Measurements from ENCODE around the gene PLOD2.

The PLOD2 gene

DNA sequence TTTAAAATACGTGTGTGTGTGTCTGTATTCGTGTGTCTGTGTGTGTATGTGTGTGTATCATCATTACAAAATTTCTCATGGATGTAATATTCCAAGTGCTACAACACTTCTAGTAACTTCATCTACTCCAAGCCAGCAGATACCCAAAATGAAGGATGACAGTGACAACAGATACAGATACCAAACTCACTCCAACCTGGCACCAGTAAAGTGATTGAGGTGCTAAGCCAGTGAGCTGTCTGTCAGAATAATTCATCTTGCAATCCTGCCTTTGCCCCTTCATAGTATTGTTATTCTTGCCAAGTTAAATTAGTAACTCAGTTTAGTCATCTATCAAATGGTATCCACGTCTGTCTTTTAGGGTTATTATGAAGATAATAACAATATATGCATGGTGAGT lies 58.1 kb downstream of the PLOD2 start:
- no peak for DNase-seq (ENCODE audit: extremely low read depth in 1 of 2, low read depth in 1 of 2)

DNA sequence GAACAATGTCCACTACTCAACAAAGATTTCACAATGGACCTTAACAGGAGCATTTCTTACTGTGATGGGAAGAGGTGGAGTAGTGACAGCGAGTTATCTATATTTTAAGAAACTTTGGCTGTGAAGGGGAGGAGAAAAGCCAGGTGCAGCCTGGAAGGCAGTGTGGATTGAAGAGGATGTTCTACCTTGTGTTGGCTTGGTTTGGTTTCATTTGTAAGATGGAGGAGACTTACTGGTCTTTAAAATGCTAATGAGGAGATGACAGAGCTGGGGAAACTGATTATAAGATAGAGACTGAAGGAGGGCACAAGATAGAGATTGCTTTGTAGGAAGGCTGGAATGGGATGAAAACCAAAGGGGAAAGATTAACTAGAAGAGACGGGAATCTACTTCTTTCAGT lies 59.4 kb downstream of the PLOD2 start:
- no peak for DNase-seq (ENCODE audit: extremely low read depth in 1 of 2, low read depth in 1 of 2)

DNA sequence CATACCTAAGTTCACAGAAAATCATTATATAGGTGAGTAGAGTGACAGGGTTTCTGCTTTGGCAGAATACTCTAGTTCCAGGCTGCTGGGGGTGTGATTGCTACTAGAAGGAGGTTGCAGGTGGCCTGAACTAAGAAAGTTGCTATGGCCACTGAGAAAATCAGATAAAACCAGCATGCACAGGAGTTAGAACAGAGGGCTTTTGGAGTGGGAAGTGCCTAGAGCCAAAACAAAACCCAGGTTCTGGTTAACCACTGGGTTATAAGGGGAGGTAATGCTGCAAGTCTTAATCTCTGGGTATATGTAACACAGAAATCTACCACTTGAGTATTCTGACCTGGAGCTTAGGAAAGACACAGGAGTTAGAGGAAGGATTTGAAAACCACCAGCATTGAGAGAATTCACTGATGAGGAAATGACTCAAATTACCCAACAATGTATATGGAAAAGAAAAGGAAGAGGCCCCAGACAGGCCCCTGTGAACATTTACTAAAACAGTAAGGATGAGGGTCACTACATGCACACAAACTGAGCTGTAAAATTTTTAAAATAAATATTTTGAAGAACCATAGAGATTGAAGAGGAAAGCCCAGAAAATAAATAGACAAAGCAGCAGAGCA lies 60.0 kb downstream of the PLOD2 start:
- DNase-seq (ENCODE audit: extremely low read depth in 1 of 2, low read depth in 1 of 2) = no peak

- no peak for DNase-seq (ENCODE audit: extremely low read depth in 1 of 2, low read depth in 1 of 2)
These were observed 60.8 kb downstream of the PLOD2 start for GRCh38 chr3:146100180-146100579.

GRCh38 chr3:146099316-146099715 lies 61.7 kb downstream of the PLOD2 start:
- no peak for DNase-seq (ENCODE audit: extremely low read depth in 1 of 2, low read depth in 1 of 2)

DNA sequence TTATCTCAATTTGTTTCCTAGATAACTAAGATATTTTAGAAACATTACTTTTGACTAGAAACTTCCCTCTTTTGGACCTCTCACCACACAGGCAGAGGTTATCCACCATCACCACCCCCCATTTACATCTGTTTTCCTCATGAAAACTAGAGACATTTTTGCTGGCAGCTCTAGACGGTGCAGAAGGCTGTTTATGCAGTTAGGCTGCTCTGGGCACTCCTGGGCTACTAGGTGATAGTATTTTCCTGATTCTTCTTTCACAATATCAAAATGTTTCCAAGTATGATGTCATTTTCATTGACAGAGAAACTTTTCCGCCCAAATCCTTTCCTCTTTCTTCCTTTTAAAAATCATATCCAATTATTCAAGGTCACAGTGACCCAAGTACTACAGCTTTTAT lies 67.1 kb downstream of the PLOD2 start:
- no peak for DNase-seq (ENCODE audit: extremely low read depth in 1 of 2, low read depth in 1 of 2)

GRCh38 chr3:146092230-146092629 lies 68.8 kb downstream of the PLOD2 start:
- DNase-seq (ENCODE audit: extremely low read depth in 1 of 2, low read depth in 1 of 2) = no peak

DNA sequence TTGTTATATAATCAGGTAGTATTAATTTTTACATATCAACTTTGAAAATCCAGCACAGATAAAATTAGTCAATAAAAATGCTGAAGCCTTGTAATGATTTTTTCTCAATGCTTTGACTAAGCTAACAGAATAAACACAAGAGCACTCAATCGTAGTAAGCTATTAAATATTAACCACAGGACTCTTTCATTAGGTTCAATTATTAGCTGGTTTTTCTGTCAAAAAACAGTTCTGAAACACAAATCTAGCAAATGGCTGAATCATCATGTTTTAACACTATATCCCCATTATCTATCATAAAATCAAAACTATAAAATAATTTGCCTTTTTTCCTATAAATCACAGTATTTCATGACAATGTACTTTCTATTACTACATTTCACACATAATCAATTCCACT lies 69.6 kb downstream of the PLOD2 start:
- no peak for DNase-seq (ENCODE audit: extremely low read depth in 1 of 2, low read depth in 1 of 2)

- no peak for DNase-seq (ENCODE audit: extremely low read depth in 1 of 2, low read depth in 1 of 2)
These were observed 70.5 kb downstream of the PLOD2 start for GRCh38 chr3:146090521-146090920.

DNA sequence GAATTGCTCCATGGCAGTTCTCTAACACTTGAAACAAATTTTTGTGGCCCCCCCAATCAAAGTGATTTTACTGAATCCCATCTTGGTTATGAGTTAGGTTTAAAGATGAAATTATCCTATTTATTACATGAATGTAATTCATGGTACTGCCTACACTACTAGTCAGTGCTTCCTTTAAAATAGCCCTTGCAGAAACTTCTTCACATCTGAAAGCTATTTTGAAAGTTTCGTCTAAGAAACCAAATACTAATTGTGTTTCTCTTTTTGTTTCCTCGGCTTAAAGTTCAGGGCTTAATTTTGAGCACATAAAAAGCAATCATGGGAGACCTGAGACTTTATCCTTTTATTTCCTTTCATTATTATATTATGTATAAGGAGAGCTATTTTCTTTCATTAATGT lies 72.1 kb downstream of the PLOD2 start:
- DNase-seq (ENCODE audit: extremely low read depth in 1 of 2, low read depth in 1 of 2) = no peak

GRCh38 chr3:146087116-146087515 lies 73.9 kb downstream of the PLOD2 start:
- no peak for DNase-seq (ENCODE audit: extremely low read depth in 1 of 2, low read depth in 1 of 2)

DNA sequence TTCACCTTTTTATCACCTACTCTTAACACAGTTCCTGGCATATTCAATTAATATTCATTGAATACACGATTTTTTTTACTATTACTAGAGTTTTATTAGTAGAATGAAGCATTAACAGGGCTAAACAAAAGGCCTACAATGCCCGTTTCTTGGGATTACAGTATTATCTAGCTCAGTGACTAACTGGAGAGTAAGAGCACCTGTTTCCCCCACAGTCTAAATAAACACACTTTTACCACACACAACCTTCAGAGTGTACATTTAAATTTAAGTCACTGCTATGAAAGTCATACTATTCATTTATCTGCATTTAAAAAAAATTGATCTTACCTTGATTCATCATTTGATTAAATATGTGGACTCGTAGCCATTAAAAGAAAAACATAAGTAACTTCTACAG lies 74.8 kb downstream of the PLOD2 start:
- DNase-seq (ENCODE audit: extremely low read depth in 1 of 2, low read depth in 1 of 2) = no peak

DNA sequence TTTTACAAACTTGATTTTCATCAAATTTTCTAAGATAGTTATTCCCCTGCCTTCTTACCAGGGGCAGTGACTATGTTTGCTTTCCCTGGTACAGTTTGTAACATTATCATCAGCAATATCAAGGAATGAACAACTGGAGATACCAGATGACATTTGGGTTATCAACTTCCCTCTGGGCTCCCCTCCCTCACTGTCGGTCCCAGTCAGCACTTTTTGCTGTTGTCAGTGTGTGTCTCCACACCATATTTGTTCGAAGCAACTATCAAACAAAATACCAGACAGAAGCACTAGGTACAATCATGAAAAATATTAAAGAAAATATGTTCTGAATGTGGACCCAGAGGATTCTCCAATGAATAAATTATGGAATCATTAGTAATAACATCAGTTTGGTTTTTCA lies 75.3 kb downstream of the PLOD2 start:
- DNase-seq (ENCODE audit: extremely low read depth in 1 of 2, low read depth in 1 of 2) = no peak

DNA sequence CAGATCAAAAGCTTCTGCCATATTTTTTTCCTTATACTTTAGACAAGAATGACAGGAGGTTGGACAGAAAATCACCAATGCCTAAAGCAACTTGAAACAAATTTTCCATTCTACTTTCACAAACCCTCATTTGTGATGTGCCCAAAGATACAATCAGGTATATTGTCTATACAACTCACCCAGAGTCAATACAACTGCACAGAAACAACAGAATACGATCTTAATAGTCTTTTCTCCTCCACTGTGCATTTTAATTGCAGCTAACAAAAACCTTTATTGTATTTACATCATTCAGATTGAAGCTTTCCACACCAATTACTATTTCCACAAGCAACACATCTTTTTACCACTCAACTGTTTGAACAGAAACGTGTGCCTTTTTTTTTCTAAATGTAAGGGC lies 80.4 kb downstream of the PLOD2 start:
- DNase-seq (ENCODE audit: extremely low read depth in 1 of 2, low read depth in 1 of 2) = no peak

DNA sequence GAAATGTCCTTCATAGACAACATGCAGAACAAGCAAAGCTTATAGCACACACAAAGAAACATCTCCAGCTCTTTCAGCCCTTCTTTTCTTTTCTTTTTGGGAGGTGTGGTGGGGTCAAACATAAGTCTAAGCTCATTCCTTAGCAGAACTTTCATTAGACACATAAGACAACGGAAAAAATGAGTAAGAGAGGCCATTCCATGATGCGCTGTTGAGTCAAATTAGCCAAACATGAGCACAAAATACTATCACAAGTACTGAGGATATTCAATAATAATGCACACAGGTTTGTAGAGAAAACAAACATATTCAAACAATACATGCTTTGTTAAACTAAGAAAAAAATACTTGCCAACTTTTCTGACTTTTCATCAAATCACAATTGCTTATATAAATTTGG lies 83.0 kb downstream of the PLOD2 start:
- no peak for DNase-seq (ENCODE audit: extremely low read depth in 1 of 2, low read depth in 1 of 2)

DNA sequence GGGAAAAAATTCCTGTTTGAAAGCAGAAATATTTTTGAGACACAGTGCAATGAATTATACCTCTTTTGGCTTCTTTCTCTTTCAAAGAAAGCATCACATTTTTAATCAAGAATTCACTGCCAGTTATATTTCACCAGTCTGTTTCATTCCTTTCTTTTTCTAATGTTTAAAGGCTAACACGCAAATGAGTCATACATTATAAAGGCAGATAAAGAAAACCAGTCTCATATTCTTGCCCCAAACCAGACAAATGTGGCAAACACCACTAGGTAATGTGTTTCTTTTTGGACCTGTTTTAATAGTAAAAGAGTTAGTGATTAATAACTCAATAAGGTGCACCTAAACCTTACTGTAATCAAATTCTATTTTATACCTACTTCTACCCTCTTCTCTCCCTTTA lies 83.8 kb downstream of the PLOD2 start:
- DNase-seq (ENCODE audit: extremely low read depth in 1 of 2, low read depth in 1 of 2) = no peak

GRCh38 chr3:146072824-146073223 lies 88.2 kb downstream of the PLOD2 start:
- DNase-seq (ENCODE audit: extremely low read depth in 1 of 2, low read depth in 1 of 2) = no peak

DNA sequence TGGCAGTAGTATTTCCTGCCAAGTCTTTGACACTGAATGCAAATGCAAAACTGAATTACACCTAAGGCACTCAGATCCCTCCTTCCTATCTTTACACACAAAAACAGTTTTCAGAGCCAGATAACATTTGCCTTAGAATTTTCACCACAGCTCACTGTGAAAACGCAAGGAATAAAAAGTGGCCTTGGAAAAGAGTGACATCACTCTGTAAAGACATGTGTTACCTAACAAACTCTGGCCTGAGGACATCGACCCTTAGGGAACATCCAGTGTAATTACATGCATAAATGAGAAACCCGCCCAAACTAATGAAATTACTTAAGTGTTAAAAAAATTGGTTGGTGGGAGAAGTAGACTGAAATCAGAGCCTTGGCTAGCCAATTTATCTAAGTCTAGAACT lies 88.9 kb downstream of the PLOD2 start:
- DNase-seq (ENCODE audit: extremely low read depth in 1 of 2, low read depth in 1 of 2) = no peak

DNA sequence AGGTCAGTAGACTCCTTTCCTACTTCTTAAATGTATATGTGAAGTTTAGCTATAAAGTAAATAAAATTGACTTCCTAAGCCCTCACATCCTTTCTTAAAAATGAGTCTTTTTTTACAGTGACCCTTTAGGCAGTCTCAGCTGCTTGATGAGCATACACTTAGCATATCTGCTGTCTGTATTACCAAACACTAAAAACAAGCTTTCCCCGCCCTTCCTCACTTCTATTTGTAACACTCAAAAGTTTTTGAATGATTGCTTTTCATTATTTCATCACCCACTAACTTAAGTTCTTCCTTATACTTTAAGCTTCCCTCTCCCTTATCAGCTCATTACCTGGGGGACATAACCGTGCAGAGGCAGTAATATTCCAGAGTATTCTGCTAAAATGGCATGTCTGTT lies 89.4 kb downstream of the PLOD2 start:
- no peak for DNase-seq (ENCODE audit: extremely low read depth in 1 of 2, low read depth in 1 of 2)

DNA sequence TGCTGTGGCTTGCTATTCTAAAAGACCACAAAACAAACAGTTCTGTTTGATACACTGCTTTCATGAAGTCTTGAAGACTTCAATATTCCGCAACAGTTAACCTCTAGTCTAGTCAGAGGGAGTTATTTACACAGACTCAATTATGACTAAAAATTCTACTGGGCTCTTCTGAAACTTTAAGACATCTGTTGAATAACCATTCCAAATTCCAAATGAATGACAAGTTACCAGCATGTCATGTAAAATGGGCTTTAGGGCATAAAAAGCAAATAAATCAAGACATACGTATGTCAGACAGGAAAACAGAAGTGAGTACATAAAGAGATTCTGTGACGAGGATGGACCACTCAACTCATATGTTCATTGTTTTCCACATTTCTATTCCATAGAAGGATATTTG lies 93.9 kb downstream of the PLOD2 start:
- no peak for DNase-seq (ENCODE audit: extremely low read depth in 1 of 2, low read depth in 1 of 2)

DNA sequence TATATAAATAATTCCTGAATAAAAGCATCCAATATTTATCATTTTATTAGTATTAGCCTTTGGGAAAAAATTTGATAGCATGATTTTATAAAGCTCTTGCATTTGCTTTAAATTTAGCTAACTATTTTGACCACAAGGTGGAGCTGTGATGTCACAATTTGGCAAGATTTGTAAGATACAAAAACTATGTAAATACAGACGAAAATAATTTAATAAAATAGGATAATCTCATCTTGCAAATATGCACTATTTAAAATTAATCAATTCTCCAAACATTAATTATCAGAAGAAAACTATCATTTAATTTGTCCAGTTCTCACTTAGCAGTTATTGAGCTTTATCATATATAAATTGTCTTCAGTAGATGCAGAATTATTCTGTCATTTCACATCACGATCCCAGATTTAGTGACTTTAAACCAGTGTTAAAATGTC lies 95.4 kb downstream of the PLOD2 start:
- DNase-seq (ENCODE audit: extremely low read depth in 1 of 2, low read depth in 1 of 2) = no peak

DNA sequence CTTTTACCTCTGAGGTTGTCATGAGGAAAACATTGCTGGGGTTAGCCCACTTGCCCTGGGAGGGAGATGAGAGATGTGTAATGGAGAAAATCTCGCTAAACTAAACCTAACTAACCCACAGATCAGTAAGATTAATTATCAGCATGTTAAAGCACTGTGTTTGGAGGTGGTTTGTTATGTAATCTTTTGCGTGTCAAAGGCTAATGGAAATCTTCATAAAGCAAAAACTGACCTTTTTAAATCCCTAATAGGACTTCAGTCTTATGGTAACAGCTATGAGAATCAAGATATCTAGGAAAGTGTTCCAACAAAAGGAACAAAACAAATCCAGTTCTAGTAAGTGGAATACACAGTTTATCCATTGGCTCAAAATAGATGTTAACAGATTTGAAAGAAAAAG lies 102.7 kb downstream of the PLOD2 start:
- no peak for DNase-seq (ENCODE audit: extremely low read depth in 1 of 2, low read depth in 1 of 2)

DNA sequence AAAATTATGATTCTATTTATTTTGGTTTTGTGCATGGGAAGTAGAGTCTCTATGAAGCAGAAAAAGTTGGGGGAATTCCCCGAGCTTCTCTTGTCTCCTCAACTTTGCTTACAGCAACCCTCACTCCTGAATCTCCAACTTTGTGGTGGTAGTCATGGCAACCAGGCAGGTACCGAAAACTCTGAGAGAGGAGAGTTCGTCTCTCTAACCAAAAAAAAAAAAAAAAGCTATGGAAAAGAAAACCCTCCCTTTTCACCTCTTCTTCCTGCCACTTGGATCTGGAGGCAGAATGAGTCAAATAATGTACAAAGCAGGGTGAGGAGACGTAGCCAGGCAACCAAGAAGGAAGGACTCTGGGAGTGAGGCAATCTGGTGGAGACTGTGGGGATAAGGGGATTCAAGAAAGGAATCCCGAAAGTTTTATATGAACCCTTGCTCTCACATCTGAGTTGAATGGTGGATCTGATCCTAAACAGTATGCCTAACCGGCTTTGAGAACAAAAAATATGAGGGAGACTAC lies 108.1 kb downstream of the PLOD2 start:
- DNase-seq (ENCODE audit: extremely low read depth in 1 of 2, low read depth in 1 of 2) = no peak

Data from stimulated activated CD8-positive, alpha-beta memory T cell treated with anti-CD3 and anti-CD28 coated beads, Interleukin-7, amount 100 ng/mL, for 48 hours (primary cell).